ENCODE measurements around the gene GRM1. TPM values are rescaled to one million over a fixed set of nuclear protein-coding genes. Genes with fewer than 3 reads are reported as not detected.

Gene GRM1
- total RNA-seq, 1 donor = under 0.01 TPM

DNA sequence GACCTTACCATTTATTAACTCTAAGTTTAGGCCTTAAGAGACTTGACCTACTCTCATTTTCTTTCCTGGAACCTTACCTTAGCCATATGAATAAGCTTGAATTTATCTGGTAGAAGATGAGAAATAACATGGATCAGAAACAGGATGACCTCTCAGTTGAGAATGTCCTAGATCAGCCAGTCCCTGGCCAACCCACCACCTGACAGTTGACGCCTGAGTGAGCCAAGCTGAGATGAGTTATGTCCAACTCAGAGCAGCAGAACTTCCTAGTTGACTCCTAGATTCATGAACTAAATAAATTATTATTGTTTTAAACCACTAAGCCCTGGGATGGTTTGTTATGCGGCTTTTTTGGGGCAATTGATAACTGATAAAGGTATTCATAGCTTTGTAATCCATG is 281.8 kb downstream of the GRM1 start:
- no peak for DNase-seq (ENCODE audit: low read depth in 2 of 3, low spot score in 2 of 3)

DNA sequence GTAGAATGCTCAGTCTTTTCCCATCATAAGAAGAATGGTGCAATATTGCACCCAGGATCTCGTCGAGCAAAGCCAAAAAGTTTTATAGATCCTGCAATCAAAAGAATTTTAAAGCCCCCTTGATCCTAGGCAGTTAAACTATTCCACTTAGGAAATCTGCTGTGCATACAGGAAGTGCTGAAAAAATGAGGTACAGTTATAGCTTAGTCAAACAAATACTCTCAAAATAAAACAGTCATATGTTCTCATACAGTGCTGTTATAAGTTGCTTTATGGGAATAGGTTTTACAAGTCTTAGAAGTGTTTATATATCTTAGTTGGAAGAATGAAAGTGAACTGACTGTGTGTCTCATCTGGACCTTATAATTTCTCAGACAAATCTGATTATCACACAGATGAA is 282.2 kb downstream of the GRM1 start:
- DNase-seq (ENCODE audit: low read depth in 2 of 3, low spot score in 2 of 3) = no peak

DNA sequence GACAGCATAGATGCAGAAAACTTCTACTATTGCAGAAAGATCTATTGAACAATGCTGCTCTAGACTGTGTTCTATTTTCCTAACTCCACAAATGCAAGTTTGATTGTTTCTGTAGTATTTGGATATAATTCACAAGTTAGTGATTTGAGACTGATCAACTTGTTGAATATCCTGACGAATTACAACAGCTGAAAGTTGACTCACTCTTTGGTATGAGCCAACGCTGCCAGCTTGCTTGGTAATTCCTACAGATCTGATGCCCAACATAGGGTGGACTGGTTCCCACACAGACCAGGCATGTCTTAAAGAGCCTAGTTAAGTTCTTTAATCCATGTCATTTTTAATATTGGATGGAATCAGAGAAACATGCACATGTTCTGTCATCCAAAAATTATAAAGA is 283.7 kb downstream of the GRM1 start:
- DNase-seq (ENCODE audit: low read depth in 2 of 3, low spot score in 2 of 3) = no peak

- no peak for DNase-seq (ENCODE audit: low read depth in 2 of 3, low spot score in 2 of 3)
These were observed 286.7 kb downstream of the GRM1 start for GRCh38 chr6:146315381-146316174.

- DNase-seq (ENCODE audit: low read depth in 2 of 3, low spot score in 2 of 3) = no peak
These were observed 287.3 kb downstream of the GRM1 start for GRCh38 chr6:146316175-146316495.

DNA sequence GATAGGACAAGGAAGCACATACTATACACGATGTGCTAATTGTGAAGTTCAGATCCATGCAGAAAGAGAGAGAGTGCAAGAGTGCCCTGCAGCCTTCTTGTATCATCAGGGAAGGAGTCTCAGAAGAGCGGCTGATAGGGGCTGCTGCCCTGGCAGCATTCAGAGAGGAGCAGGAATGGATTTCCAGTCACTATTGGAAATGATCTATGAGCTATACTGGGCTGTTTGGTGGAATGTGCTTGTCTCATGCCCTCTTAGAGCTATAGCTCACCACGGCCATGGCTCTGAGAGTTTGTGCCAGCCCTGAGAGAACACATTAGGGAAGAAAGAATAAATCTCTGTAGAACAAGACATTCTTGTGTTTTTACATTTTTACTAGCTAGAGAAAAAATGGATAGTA is 302.2 kb downstream of the GRM1 start:
- no peak for DNase-seq (ENCODE audit: low read depth in 2 of 3, low spot score in 2 of 3)

GRCh38 chr6:146335336-146335735 is 306.5 kb downstream of the GRM1 start:
- no peak for DNase-seq (ENCODE audit: low read depth in 2 of 3, low spot score in 2 of 3)

DNA sequence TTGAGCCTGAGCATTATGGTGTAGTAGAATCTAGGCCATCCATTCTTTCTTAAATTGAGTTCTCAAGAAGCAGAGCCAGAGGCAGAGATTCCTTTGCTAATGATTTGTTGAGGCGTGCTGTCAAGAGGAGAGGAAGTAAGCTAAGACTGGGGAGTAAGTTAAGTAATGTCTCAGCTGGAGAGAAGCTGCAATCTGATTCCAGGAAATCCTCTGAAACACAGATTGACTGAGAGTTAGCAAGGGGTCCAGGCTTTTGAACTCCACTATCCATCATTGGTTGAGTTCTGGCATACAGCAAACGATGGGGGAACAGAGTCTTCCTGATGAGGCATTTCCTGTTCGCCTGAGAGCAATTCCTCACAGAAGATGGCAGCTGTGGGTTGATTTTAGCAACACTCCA is 307.3 kb downstream of the GRM1 start:
- DNase-seq (ENCODE audit: low read depth in 2 of 3, low spot score in 2 of 3) = no peak

- no peak for DNase-seq (ENCODE audit: low read depth in 2 of 3, low spot score in 2 of 3)
These were observed 308.5 kb downstream of the GRM1 start for GRCh38 chr6:146337376-146337775.

DNA sequence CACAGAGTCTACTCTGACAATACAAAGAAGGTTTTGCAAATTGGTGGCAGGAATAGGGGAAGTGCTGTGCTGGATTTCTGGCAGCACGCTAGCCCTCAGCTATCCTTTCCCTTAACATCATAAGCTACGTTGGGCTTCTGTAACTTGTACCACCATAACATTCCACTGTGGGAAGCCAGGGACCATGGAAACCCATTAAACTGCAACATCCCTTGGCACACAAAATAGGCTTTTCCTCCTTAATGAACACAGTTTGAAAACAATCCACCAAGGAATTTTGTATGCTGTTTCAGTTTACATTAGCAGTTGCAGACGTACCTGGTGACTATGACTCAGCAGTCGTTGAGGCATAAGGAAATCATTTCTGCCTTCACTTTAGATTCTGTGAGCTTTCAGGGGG is 310.9 kb downstream of the GRM1 start:
- peak in 1 of 3 donors; percentile 28 for DNase-seq (ENCODE audit: low read depth in 2 of 3, low spot score in 2 of 3)

DNA sequence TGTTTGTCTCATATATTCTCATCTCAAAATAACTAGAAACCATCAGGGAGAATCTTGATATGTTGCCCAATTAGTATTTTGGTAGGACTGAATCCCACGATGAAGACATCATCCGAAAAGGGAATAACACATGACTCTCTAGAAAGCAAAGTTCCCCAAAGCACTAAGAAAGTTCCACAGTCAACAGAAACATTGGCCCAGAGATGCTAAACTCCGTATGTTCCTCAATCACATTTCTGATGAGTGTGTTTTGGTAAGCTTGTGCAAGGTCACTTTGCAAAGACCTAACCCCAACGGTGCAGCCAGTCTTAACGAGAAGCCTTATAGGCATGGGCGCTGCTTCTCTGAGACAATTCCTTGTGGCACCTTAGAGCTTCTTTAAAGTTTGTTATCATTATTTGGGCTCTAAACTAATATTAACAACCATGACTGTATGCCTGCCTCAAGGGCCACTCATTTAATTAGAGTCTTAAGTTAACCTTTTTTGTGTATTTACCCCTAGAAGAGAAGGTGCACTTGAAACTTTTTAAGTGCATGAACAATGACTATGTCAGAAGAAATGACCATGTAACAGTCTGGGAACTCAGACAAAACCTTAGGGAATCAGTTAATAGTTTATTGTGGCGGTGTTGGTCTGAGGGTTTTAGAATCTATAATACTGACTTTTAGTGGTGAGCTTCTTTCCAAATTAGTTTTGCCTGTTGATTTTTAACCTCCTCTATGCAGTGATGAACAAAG is 312.8 kb downstream of the GRM1 start:
- no peak for DNase-seq (ENCODE audit: low read depth in 2 of 3, low spot score in 2 of 3)

GRCh38 chr6:146345598-146345997 is 316.7 kb downstream of the GRM1 start:
- no peak for DNase-seq (ENCODE audit: low read depth in 2 of 3, low spot score in 2 of 3)

- no peak for DNase-seq (ENCODE audit: low read depth in 2 of 3, low spot score in 2 of 3)
These were observed 318.2 kb downstream of the GRM1 start for GRCh38 chr6:146347090-146347489.

DNA sequence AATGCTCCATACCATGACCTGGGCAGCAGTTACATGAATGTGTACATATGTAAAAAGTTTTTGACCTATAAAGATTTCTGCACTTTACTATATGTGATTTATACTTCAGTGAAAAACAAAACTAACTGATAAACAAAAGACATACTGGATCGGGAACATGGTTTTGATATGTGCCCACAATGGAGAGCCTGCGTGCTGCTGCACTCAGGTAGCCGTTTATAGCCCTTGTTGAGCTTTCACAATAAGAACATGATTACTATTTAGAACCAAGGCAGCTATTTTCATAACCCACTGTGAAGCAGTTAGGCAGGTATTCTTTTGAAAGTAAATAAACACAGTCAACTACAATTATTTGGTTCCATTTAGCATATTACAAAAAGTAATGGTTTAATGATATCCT is 318.8 kb downstream of the GRM1 start:
- no peak for DNase-seq (ENCODE audit: low read depth in 2 of 3, low spot score in 2 of 3)

- no peak for DNase-seq (ENCODE audit: low read depth in 2 of 3, low spot score in 2 of 3)
These were observed 322.2 kb downstream of the GRM1 start for GRCh38 chr6:146351018-146351417.

DNA sequence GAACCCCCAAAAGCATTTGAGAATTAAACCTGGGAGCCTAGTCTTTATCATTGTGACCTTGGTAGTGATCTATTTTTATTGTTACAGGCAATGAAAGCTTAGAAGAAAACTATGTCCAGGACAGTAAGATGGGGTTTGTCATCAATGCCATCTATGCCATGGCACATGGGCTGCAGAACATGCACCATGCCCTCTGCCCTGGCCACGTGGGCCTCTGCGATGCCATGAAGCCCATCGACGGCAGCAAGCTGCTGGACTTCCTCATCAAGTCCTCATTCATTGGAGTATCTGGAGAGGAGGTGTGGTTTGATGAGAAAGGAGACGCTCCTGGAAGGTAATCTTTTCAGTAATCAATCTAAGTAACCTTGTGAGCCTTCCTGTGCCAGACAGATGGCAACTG is 323.3 kb downstream of the GRM1 start:
- DNase-seq (ENCODE audit: low read depth in 2 of 3, low spot score in 2 of 3) = no peak

- no peak for DNase-seq (ENCODE audit: low read depth in 2 of 3, low spot score in 2 of 3)
These were observed 325.6 kb downstream of the GRM1 start for GRCh38 chr6:146354451-146354850.

GRCh38 chr6:146355521-146356100 is 326.7 kb downstream of the GRM1 start:
- no peak for DNase-seq (ENCODE audit: low read depth in 2 of 3, low spot score in 2 of 3)

GRCh38 chr6:146357578-146358430 is 328.9 kb downstream of the GRM1 start:
- DNase-seq (ENCODE audit: low read depth in 2 of 3, low spot score in 2 of 3) = peak in 2 of 3 donors; percentile 69 to 89

DNA sequence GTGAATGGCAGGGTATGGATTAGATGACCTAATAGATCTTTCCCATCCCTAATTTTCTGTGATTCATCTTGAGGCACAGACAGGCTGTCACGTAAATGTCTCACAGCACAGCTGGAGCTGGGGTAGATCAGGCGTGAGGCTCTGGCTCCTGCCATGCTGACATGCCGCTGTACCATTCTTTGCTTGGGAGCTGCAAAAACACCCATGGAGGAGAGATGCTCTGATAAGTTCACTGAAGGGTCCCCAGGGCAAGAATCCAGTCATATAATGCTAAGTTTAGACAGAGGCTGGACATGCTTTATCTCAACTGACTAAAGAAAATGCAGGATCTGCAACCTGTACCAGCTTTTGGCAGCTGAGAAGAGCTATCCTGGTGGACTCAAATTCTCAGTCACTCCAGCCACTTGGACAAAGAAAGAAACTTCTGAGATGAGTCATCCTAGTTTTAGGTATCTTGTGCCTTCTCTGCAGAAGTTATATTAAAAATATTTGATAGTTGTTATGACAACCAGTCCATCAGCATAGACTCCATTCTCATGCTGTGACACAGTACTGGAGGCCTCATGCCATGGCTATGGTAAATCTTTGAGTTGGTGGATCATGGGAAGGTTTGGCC is 329.7 kb downstream of the GRM1 start:
- peak in 1 of 3 donors; percentile 28 for DNase-seq (ENCODE audit: low read depth in 2 of 3, low spot score in 2 of 3)

GRCh38 chr6:146359131-146359530 is 330.3 kb downstream of the GRM1 start:
- no peak for DNase-seq (ENCODE audit: low read depth in 2 of 3, low spot score in 2 of 3)
